ENCODE measurements around the gene CDK4.

DNA sequence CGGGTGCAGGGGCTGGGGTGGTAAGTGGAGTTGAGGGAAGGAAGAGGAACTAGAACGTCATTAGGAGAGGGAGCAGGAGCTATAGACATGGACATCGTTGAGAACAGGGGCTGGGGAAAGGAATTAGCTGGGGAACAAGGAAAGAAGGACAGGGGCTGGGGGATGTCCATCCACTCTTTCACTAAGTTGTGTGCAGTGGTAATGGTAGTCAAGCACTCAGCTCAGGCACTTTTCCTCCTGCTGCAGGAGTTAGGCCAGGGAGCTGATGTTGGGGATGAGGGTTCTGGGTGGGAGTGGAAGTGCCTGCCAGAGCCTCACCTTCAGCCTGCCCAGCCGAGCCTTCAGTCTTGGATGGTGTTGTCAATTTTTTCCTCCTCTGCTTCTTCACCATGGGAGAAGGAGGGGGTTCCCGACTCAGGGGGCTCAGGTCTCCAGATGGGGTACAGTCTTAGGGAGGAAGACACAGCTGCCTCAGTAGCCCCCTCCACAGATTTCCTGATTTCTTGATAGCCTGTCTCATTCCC is 22.7 kb downstream of the CDK4 start:
- no peak for TF ChIP-seq POLR2A (IDR thresholded peaks at IDR 0.05)
- TF ChIP-seq, protein P1, sequence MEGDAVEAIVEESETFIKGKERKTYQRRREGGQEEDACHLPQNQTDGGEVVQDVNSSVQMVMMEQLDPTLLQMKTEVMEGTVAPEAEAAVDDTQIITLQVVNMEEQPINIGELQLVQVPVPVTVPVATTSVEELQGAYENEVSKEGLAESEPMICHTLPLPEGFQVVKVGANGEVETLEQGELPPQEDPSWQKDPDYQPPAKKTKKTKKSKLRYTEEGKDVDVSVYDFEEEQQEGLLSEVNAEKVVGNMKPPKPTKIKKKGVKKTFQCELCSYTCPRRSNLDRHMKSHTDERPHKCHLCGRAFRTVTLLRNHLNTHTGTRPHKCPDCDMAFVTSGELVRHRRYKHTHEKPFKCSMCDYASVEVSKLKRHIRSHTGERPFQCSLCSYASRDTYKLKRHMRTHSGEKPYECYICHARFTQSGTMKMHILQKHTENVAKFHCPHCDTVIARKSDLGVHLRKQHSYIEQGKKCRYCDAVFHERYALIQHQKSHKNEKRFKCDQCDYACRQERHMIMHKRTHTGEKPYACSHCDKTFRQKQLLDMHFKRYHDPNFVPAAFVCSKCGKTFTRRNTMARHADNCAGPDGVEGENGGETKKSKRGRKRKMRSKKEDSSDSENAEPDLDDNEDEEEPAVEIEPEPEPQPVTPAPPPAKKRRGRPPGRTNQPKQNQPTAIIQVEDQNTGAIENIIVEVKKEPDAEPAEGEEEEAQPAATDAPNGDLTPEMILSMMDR (IDR thresholded peaks at IDR 0.05) = no peak

Data from vagina (tissue), 2 donors.